GM21619 (cell line): ENCODE measurements around the gene FGD4.

Experiments used
- ATAC-seq: cut with Tn5 transposase; IDR thresholded peaks from one replicate; pipeline ENCODE4 v1.9.1; 2021; ENCODE audit not compliant: unreplicated experiment

FGD4 gene

GRCh38 chr12:32603071-32603470 is 203.7 kb downstream of the FGD4 start:
- ATAC-seq, result no peak

- ATAC-seq, result peak; percentile 85
These were observed 204.5 kb downstream of the FGD4 start for GRCh38 chr12:32603858-32604257.

- ATAC-seq, result no peak
These were observed 205.2 kb downstream of the FGD4 start for GRCh38 chr12:32604565-32604964.

- ATAC-seq, result no peak
These were observed 206.2 kb downstream of the FGD4 start for GRCh38 chr12:32605326-32606095.

DNA sequence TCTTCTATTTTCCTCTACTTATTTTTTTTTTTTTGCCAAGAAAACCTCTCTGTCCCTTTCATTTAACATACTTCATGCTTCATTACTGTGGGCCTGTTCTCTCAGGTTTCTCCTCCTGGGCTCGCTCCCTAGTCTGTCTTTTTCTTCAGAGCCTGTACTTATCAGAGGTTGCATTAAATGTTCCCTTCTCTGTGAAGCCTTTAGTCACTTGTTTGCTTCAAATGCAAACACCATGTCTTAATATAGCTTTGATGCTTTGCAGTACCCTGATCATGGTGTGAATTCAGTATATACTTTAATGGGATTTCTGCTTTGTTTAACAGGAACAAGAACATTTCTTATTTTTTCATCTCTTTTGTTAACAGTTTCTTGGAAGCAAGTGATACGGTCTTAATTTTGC is 207.1 kb downstream of the FGD4 start:
- no peak for ATAC-seq

GRCh38 chr12:32609966-32610365 is 210.6 kb downstream of the FGD4 start:
- ATAC-seq, result no peak

DNA sequence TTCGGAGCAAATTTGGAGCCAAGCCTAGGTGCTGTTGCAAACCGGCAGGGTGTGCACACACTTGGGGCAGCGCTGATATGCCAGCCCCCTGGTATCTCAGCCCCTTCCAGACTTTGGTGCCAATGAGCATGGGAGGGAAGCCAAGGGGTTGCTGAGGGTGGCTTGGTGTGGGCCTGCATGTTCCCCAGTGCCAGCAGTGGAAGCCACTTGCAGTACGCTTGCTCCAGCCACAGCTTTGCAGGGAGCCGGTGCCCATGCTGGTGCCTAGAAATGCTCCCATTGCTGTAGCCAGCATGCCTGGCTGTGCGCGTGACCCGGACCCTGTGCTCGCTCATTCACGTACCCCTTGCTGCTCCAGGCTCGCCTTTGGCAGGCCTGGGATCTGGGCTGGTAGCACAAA is 212.6 kb downstream of the FGD4 start:
- no peak for ATAC-seq

- no peak for ATAC-seq
These were observed 213.6 kb downstream of the FGD4 start for GRCh38 chr12:32612658-32613614.

GRCh38 chr12:32615441-32615840 is 216.1 kb downstream of the FGD4 start:
- no peak for ATAC-seq

GRCh38 chr12:32617534-32617933 is 218.2 kb downstream of the FGD4 start:
- ATAC-seq, result no peak

GRCh38 chr12:32618115-32618514 is 218.8 kb downstream of the FGD4 start:
- ATAC-seq, result no peak

DNA sequence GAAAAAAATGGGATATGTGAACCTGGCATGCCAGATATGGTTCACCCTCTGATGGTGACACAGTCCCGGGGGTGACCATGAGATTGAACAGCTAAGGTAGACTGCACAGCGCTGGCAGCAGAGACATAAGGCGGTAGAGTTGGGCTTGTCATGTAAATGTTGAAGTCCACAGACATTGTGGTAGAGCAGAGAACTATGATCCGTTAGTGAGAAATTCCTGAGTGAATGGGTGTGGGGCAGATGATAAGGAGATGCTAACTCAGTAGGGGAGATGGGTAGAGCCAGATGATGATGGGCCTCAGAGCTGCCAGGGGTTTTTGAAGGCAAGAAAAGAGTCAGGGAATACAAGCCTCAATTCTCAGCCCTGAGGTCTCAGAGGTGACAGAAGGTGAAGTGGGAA is 228.6 kb downstream of the FGD4 start:
- ATAC-seq, result no peak

GRCh38 chr12:32641287-32641901 is 242.0 kb downstream of the FGD4 start:
- ATAC-seq, result no peak

- no peak for ATAC-seq
These were observed 245.1 kb downstream of the FGD4 start for GRCh38 chr12:32644431-32644830.

GRCh38 chr12:32647275-32647674 is 247.9 kb downstream of the FGD4 start:
- ATAC-seq, result no peak

DNA sequence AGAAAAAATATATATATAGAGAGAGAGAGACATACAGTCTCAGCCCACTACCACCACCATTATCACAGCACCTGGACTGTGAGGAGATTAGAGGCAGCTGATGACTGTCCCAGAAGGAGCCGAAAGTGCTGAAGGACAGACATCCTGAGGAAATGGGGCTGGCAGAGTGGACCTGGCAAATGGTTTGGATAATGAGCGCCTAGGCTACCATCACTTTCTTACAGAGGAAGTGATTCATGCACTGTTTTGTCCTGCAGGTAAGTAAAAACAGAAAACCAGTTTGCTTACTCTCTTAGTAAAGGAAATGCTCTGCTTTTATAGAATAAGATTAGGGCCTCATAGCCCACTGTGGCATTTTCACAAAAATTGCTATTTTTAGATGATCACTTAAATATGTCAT is 251.2 kb downstream of the FGD4 start:
- ATAC-seq, result no peak

DNA sequence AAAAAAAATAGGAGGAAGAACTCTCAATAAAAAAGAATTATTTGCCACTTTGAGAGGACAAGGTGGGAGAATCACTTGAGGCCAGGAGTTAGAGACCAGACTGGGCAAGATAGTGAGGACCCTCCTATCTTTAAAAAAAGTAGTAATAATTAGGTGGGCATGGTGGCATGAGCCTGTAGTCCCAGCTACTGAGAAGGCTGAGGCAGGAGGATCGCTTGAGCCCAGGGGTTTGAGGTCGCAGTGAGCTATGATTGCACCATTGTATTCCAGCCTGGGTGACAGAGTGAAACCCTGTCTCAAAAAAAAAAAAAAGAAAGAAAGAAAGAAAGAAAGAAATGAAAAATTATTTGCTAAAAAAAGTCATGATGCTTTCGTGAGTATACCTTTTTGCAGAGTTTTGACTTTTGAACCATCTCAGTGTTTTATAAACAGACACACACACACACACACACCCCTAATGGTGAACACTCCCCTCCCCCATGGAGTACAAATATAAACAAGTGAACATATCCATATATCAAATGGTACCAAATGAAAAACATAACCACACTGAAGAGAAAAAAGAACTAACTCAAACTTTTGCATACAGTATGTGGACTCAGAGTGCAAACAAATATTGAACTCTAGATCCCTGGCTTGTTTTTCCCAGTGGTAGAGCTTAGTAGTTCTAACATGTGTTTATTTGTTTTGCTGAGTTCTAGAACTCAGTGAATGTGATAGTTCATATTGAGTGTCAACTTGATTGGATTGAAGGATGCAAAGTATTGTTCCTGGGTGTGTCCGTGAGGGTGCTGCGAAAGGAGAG is 252.0 kb downstream of the FGD4 start:
- ATAC-seq, result no peak

DNA sequence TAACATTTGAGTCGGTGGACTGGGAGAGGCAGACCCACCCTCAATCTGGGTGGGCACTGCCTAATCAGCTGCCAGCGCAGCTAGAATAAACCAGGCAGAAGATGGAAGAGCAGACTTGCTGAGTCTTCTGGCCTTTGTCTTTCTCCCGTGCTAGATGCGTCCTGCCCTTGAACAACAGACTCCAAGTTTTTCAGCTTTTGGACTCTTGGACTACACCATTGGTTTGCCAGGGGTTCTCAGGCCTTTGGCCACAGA is 252.5 kb downstream of the FGD4 start:
- ATAC-seq, result no peak

DNA sequence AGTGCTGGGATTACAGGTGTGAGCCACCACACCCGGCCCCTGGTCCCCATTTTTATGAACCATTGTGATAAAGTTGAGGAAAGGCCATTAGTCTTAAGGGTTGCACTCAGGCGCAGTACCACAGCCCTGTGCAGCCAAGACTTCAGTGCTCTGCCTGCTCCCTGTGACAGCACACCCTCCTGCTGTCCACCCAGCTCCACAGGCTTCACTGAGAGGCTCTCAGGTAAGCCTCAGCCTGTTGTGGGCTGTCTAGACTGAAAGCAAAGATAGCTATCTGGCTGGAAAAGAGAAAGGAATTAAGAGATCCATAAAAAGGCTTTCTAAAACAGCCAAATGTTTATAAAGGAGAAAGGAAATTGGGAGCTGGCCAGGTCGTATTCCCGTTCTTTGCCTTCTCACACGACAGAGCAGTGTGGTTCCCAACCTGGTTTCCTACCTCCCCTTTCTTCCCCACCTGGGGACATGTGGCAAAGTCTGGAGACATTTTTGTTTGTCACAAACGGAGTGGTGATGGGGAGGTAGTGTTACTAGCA is 260.6 kb downstream of the FGD4 start:
- ATAC-seq, result no peak

- ATAC-seq, result no peak
These were observed 262.3 kb downstream of the FGD4 start for GRCh38 chr12:32661706-32662105.

- no peak for ATAC-seq
These were observed 263.3 kb downstream of the FGD4 start for GRCh38 chr12:32662665-32663064.
